ENCODE measurements around the gene CDK8. TPM values are rescaled to one million over a fixed set of nuclear protein-coding genes. Genes with fewer than 3 reads are reported as not detected.
A peak's percentile ranks its signal among the peaks of the same experiment; 100 is the strongest.

Gene CDK8
- total and polyA plus RNA-seq, 2 donors (not counting 3 experiments of a cell fraction or from before 2014, with no cell fraction given) = 12.2 to 13.3 TPM

DNA sequence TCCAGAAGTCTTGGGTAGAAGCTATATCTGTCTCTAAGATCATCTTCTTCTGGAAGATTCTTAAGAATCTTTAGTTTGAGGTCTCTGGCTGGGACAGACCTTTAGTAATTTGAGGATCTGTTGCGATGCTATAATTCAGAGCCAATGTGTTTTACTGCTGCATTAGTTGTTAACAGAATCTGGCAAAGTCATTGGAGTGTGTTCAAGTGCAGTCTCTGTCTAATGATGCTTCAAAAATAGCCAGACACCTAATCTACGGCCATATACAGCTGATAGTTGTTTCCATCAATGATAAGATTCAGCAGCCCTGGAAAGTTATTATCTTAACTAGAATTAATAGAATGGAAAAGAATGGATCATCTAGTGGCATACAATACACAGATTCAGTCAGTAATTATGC is 72.6 kb downstream of the CDK8 start:
- CTCF ChIA-PET = no interaction called here
- FAIRE-seq = peak; percentile 15
- dilution Hi-C loops (cut with MboI; ENCODE audit: extremely low pct_ligation_motif_present, low sequenced_read_pairs) = no loop called here

More for the DNA sequence above, 72.6 kb downstream of the CDK8 start:
- no peak overlapping the region for H2AFZ ChIP-seq (ENCODE audit: low read depth, low read length)
- TF ChIP-seq POLR2AphosphoS5 (IDR thresholded peaks at IDR 0.05; ENCODE audit: insufficient read depth, low read depth, low read length) (no peak), POLR2A (IDR thresholded peaks at IDR 0.05; ENCODE audit: low read depth, low read length) (no peak), MYC (IDR thresholded peaks at IDR 0.05; ENCODE audit: low read depth, low read length) (no peak), EZH2 (IDR thresholded peaks at IDR 0.05; ENCODE audit: borderline replicate concordance, low read depth, low read length, severe bottlenecking) (no peak), GATA2 (IDR thresholded peaks at IDR 0.05; ENCODE audit: insufficient read depth, insufficient read length, low read depth, low read length) (no peak), JUN (IDR thresholded peaks at IDR 0.05; ENCODE audit: borderline replicate concordance, insufficient read depth, insufficient read length, low read depth) (no peak), FOS (IDR thresholded peaks at IDR 0.05; ENCODE audit: borderline replicate concordance, insufficient read depth, low read length) (no peak)
- TF ChIP-seq, protein P1, sequence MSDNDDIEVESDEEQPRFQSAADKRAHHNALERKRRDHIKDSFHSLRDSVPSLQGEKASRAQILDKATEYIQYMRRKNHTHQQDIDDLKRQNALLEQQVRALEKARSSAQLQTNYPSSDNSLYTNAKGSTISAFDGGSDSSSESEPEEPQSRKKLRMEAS (IDR thresholded peaks at IDR 0.05; ENCODE audit: insufficient read depth, insufficient read length) = no peak
- TF ChIP-seq, protein P2, sequence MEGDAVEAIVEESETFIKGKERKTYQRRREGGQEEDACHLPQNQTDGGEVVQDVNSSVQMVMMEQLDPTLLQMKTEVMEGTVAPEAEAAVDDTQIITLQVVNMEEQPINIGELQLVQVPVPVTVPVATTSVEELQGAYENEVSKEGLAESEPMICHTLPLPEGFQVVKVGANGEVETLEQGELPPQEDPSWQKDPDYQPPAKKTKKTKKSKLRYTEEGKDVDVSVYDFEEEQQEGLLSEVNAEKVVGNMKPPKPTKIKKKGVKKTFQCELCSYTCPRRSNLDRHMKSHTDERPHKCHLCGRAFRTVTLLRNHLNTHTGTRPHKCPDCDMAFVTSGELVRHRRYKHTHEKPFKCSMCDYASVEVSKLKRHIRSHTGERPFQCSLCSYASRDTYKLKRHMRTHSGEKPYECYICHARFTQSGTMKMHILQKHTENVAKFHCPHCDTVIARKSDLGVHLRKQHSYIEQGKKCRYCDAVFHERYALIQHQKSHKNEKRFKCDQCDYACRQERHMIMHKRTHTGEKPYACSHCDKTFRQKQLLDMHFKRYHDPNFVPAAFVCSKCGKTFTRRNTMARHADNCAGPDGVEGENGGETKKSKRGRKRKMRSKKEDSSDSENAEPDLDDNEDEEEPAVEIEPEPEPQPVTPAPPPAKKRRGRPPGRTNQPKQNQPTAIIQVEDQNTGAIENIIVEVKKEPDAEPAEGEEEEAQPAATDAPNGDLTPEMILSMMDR (IDR thresholded peaks at IDR 0.05; ENCODE audit: extremely low read depth in 1 of 2, insufficient read depth in 1 of 2, low read depth in 1 of 2, low read length in 2 of 2) = no peak
- no peaks in the 10 kb centered on the region for H3K4me1 ChIP-seq (ENCODE audit: control insufficient read depth, extremely low read depth, insufficient read depth, low read length)
- peaks cover 10% of the 10 kb centered on the region for H4K20me1 ChIP-seq (replicated peaks; ENCODE audit: control insufficient read depth, extremely low read depth, insufficient read depth, low read length)
- no peaks in the 10 kb centered on the region for H3K36me3 ChIP-seq (ENCODE audit: control insufficient read depth in 2 of 2, extremely low read depth in 1 of 2, insufficient read depth in 2 of 2, low read length in 2 of 2)
- no peaks in the 10 kb centered on the region for H3K27me3 ChIP-seq (ENCODE audit: control insufficient read depth in 2 of 2, insufficient read depth in 2 of 2, low read length in 2 of 2)
- no peak overlapping the region for H3K27ac ChIP-seq (ENCODE audit: insufficient read depth, low read depth, low read length)
- no peaks in the 10 kb centered on the region for H3K9me3 ChIP-seq (replicated peaks; ENCODE audit: control insufficient read depth, insufficient read depth, low read length)
- POLR2A ChIA-PET = no interaction called here
- no TSS peak for BruUV-seq (replicated peaks)
- H3K9ac ChIP-seq (replicated peaks; ENCODE audit: extremely low read depth, insufficient read depth, low read length) = no peak overlapping the region
- no peak overlapping the region for H3K4me2 ChIP-seq (ENCODE audit: insufficient read depth, low read length)
- H3K9me1 ChIP-seq (replicated peaks; ENCODE audit: control insufficient read depth, extremely low read depth, insufficient read depth, low read length) = no peaks in the 10 kb centered on the region
- intact Hi-C loops (cut with micrococcal nuclease) = no loop called here
- DNase-seq (ENCODE audit: low read depth, low spot score) = no peak
- H3K79me2 ChIP-seq (ENCODE audit: control insufficient read depth, insufficient read depth, low read length) = peaks cover 7% of the 10 kb centered on the region
- H3K4me3 ChIP-seq (replicated peaks in 1 of 3; ENCODE audit: insufficient read depth in 1 of 3, low read depth in 1 of 3, low read length in 3 of 3) = no peak overlapping the region
